ENCODE data around the gene C1orf167. TPM values are rescaled to one million over a fixed set of nuclear protein-coding genes. Genes with fewer than 3 reads are reported as not detected.

C1orf167 gene
- total and polyA plus RNA-seq, 2 of the 13 experiments (the other 11 are each of a cell fraction or from before 2014, with no cell fraction given): not detected

GRCh38 chr1:11831945-11832725 lies 70.1 kb downstream of the C1orf167 start (continued):
- TF ChIP-seq CBX2 (IDR thresholded peaks at IDR 0.05; ENCODE audit: low read depth, low read length) (no peak), CBX2 (CRISPR knock-in tag; IDR thresholded peaks at IDR 0.05; ENCODE audit: low read depth) (no peak), AKNA (CRISPR knock-in tag; IDR thresholded peaks at IDR 0.05; ENCODE audit: borderline replicate concordance) (no peak), ZNF256 (CRISPR knock-in tag; conservative IDR thresholded peaks at IDR 0.05) (no peak)

- FAIRE-seq (no peak), ATAC-seq (no peak), DNase-seq (ENCODE audit: low spot score) (no peak)
- in situ Hi-C loops (cut with HindIII; ENCODE audit: extremely low pct_ligation_motif_present, low pct_unique_long_range_greater_than_20kb): loop anchor here (10.0 kb wide), 1 partner anchor 131 kb away; no protein-coding TSS in a partner anchor
- no peak for TF ChIP-seq BCL3 (CRISPR knock-in tag; IDR thresholded peaks at IDR 0.05)
- TF ChIP-seq STAG1 (CRISPR knock-in tag; IDR thresholded peaks at IDR 0.05): no peak
- TF ChIP-seq SAP130 (CRISPR knock-in tag; IDR thresholded peaks at IDR 0.05; ENCODE audit: low read depth): no peak
- TF ChIP-seq ZNF224 (CRISPR knock-in tag; IDR thresholded peaks at IDR 0.05): no peak
- TF ChIP-seq GPN1 (CRISPR knock-in tag; IDR thresholded peaks at IDR 0.05; ENCODE audit: borderline replicate concordance): no peak
- TF ChIP-seq HMG20B (CRISPR knock-in tag; conservative IDR thresholded peaks at IDR 0.05): no peak
- no peaks in the 10 kb centered on the region for H3K79me2 ChIP-seq (ENCODE audit: insufficient read depth, low read length)
- no peak overlapping the region for H3K27ac ChIP-seq (ENCODE audit: extremely low read length, insufficient read depth, low read length)
- no peaks in the 10 kb centered on the region for H3K27me3 ChIP-seq (ENCODE audit: control insufficient read depth in 1 of 2, insufficient read depth in 2 of 2, low read length in 2 of 2)
- intact Hi-C loops (cut with micrococcal nuclease; ENCODE audit: unreplicated experiment): no loop called here
- WGBS (ENCODE audit: low lambda C conversion rate): 93% methylated on average over 6 of the region's 8 CpGs
- CTCF ChIA-PET (ENCODE audit: low intra/inter-chr PET ratio, low total read pairs): no interaction called here
- no peak overlapping the region for H3K9ac ChIP-seq (ENCODE audit: insufficient read depth, low read depth, low read length)
- peaks cover 44 to 89% of the 10 kb centered on the region in 2 experiments for H3K36me3 ChIP-seq (replicated peaks in 1 of 2; ENCODE audit: control insufficient read depth in 1 of 2, insufficient read depth in 2 of 2, low read length in 2 of 2)
- no peaks in the 10 kb centered on the region for H3K4me1 ChIP-seq (ENCODE audit: insufficient read depth, low read length)
- no peaks in the 10 kb centered on the region for H4K20me1 ChIP-seq (ENCODE audit: insufficient read depth, low read length)
- no peaks in the 10 kb centered on the region for H3K9me3 ChIP-seq (ENCODE audit: low read length)
- no peak overlapping the region for H3K4me2 ChIP-seq (ENCODE audit: low read depth, low read length)
- no peak overlapping the region for H2AFZ ChIP-seq (ENCODE audit: low read length)
- BruUV-seq (replicated peaks): no TSS peak
- H3K4me3 ChIP-seq (replicated peaks in 1 of 3; ENCODE audit: insufficient read depth in 1 of 3, low read depth in 2 of 3, low read length in 3 of 3): no peak overlapping the region
- POLR2A ChIA-PET: no interaction called here
Observed at GRCh38 chr1:11833497-11833896, 71.5 kb downstream of the C1orf167 start.

Data from HepG2 (cell line).